Endothelial cell of umbilical vein (primary cell): ENCODE measurements around the gene CCDC170. TPM values are rescaled to one million over a fixed set of nuclear protein-coding genes. Genes with fewer than 3 reads are reported as not detected.

ENCODE experiments used
- BruUV-seq: library from RNA; stranded (reverse); fragments of 400-500 nt; replicated peaks from 2 replicates; lab custom pipeline; 2021; lab: Mats Ljungman, UMichigan
- CTCF ChIA-PET: fragments of 300-600, 350-600 bp; sonication (Branson Sonifier 250); formaldehyde crosslinking; loops from one replicate; lab custom pipeline; 2021; ENCODE audit warnings: antibody characterized with exemption, inconsistent platforms; lab: Charles Lee
- POLR2A ChIA-PET: fragments of 300-600, 350-600 bp; sonication (Branson Sonifier 250); formaldehyde crosslinking; loops from one replicate; lab custom pipeline; 2021; ENCODE audit warnings: antibody characterized with exemption, inconsistent platforms; lab: Charles Lee
- DNase-seq: peaks from one replicate; pipeline ENCODE4 v3.0.0-alpha.2; 2011; ENCODE audit warnings: low read depth, low spot score
- FAIRE-seq: peaks from 2 replicates; lab custom pipeline; 2011; peaks lifted over from hg19 to GRCh38; lab: Jason Lieb, UNC
- H2AFZ ChIP-seq: 2 replicates; pipeline ENCODE4 v1.6.0; 2012; ENCODE audit warnings: low read depth, low read length, control low read depth, inconsistent platforms
- H3K27ac ChIP-seq: 2 replicates; pipeline ENCODE4 v1.5.1; 2011; ENCODE audit warnings: low read depth, mild to moderate bottlenecking, control low read depth, low read length, moderate library complexity; ENCODE audit not compliant: insufficient read depth
- H3K27me3 ChIP-seq, 2 experiments: 2 replicates each; pipeline versions ENCODE4 v1.6.0 to v1.6.1; 2011; ENCODE audit warnings: low read length in 2 of 2, mixed read lengths in 1 of 2; ENCODE audit not compliant: control insufficient read depth in 2 of 2, insufficient read depth in 2 of 2
- H3K36me3 ChIP-seq, 2 experiments: 2 replicates in 1 of 2; 3 replicates in 1 of 2; pipeline ENCODE4 v1.5.1; 2011; ENCODE audit warnings: low read length in 2 of 2, mild to moderate bottlenecking in 1 of 2, moderate library complexity in 1 of 2; ENCODE audit not compliant: control insufficient read depth in 2 of 2, insufficient read depth in 2 of 2; ENCODE audit errors: extremely low read depth in 1 of 2
- H3K4me1 ChIP-seq: 3 replicates; pipeline ENCODE4 v1.5.1; 2011; ENCODE audit warnings: mild to moderate bottlenecking, low read length; ENCODE audit not compliant: control insufficient read depth, insufficient read depth; ENCODE audit errors: extremely low read depth
- H3K4me2 ChIP-seq: 2 replicates; pipeline ENCODE4 v1.6.1; 2011; ENCODE audit warnings: low read length, control low read depth, mixed read lengths; ENCODE audit not compliant: insufficient read depth
- H3K4me3 ChIP-seq, 3 experiments: fragments of 200-600 bp in 1 of 3; sonication (generic), shearing (Covaris generic) in 1 of 3; replicated peaks in 1 of 3; 2 replicates each; pipeline ENCODE4 v1.5.1; 2011 to 2016; ENCODE audit warnings: control low read depth in 3 of 3, low read length in 3 of 3, mild to moderate bottlenecking in 2 of 3, inconsistent platforms in 1 of 3, low read depth in 1 of 3, moderate library complexity in 1 of 3; ENCODE audit not compliant: insufficient read depth in 1 of 3
- H3K79me2 ChIP-seq: 2 replicates; pipeline ENCODE4 v1.6.0; 2012; ENCODE audit warnings: low read length, inconsistent platforms; ENCODE audit not compliant: control insufficient read depth, insufficient read depth
- H3K9ac ChIP-seq: replicated peaks from 2 replicates; pipeline ENCODE3; 2011; ENCODE audit warnings: low read length, control low read depth; ENCODE audit not compliant: insufficient read depth; ENCODE audit errors: extremely low read depth
- H3K9me1 ChIP-seq: replicated peaks from 3 replicates; pipeline ENCODE4 v1.6.0; 2011; ENCODE audit warnings: mild to moderate bottlenecking, low read length; ENCODE audit not compliant: control insufficient read depth, insufficient read depth; ENCODE audit errors: extremely low read depth
- H3K9me3 ChIP-seq: replicated peaks from 2 replicates; pipeline ENCODE4 v1.5.1; 2012; ENCODE audit warnings: low read length, inconsistent platforms; ENCODE audit not compliant: control insufficient read depth, insufficient read depth
- H4K20me1 ChIP-seq: replicated peaks from 2 replicates; pipeline ENCODE3; 2011; ENCODE audit warnings: mild to moderate bottlenecking, low read length; ENCODE audit not compliant: control insufficient read depth, insufficient read depth; ENCODE audit errors: extremely low read depth
- EZH2 ChIP-seq: IDR thresholded peaks from 2 replicates; pipeline ENCODE4 v1.6.1; 2012; ENCODE audit warnings: borderline replicate concordance, low read depth, mild to moderate bottlenecking, moderate library complexity, low read length, inconsistent platforms; ENCODE audit not compliant: severe bottlenecking
- FOS ChIP-seq: IDR thresholded peaks from 2 replicates; pipeline ENCODE4 v1.6.1; 2011; ENCODE audit warnings: mild to moderate bottlenecking, low read length, moderate library complexity, borderline replicate concordance; ENCODE audit not compliant: insufficient read depth
- GATA2 ChIP-seq: IDR thresholded peaks from 2 replicates; pipeline ENCODE4 v1.7.0; 2011; ENCODE audit warnings: low read depth, mild to moderate bottlenecking, moderate library complexity, mixed read lengths, low read length; ENCODE audit not compliant: insufficient read length, insufficient read depth
- JUN ChIP-seq: IDR thresholded peaks from 2 replicates; pipeline ENCODE4 v1.6.1; 2011; ENCODE audit warnings: borderline replicate concordance, low read depth; ENCODE audit not compliant: insufficient read length, insufficient read depth
- MAX ChIP-seq: IDR thresholded peaks from 2 replicates; pipeline ENCODE4 v1.6.1; 2011; ENCODE audit not compliant: insufficient read depth, insufficient read length
- MYC ChIP-seq: IDR thresholded peaks from one replicate; pipeline ENCODE4 v1.6.1; 2011; ENCODE audit warnings: mild to moderate bottlenecking, low read depth, low read length
- POLR2A ChIP-seq: IDR thresholded peaks from 2 replicates; pipeline ENCODE4 v1.6.1; 2012; ENCODE audit warnings: low read depth, mild to moderate bottlenecking, control low read depth, low read length
- POLR2AphosphoS5 ChIP-seq: IDR thresholded peaks from 2 replicates; pipeline ENCODE4 v1.6.1; 2012; ENCODE audit warnings: low read depth, mild to moderate bottlenecking, control low read depth, low read length, moderate library complexity; ENCODE audit not compliant: insufficient read depth
- dilution Hi-C: fragments of 300-500 bp; cut with MboI; formaldehyde crosslinking; loops from one replicate; pipeline ENCODE4 v1.15.0; 2019; ENCODE audit warnings: low sequenced_read_pairs; ENCODE audit not compliant: extremely low pct_ligation_motif_present
- intact Hi-C: fragments of 100-400 bp; cut with micrococcal nuclease; formaldehyde crosslinking; loops from one replicate; pipeline ENCODE4 v1.10.0; 2022
- polyA plus RNA-seq, 4 experiments: library from polyadenylated mRNA; depleted of rRNA in 3 of 4; stranded (reverse) in 3 of 4; unstranded in 1 of 4; fragments of >200 nt; gene quantifications; 2 replicates each; pipeline versions ENCODE4 v1.2.1 to v1.2.3, GENCODE V29; 2011 to 2012; ENCODE audit warnings: missing spikeins in 1 of 4
- total RNA-seq: library from RNA; stranded (reverse); gene quantifications from 2 replicates; pipeline ENCODE4 v1.2.3, GENCODE V29; 2021
- TF ChIP-seq, protein P1 (sequence below), 2 donors: IDR thresholded peaks; 1 replicate in 1 of 2; 2 replicates in 1 of 2; pipeline ENCODE4 v1.5.1; 2011; ENCODE audit warnings: low read length in 2 of 2, mild to moderate bottlenecking in 2 of 2, moderate library complexity in 2 of 2, control low read depth in 1 of 2, inconsistent platforms in 1 of 2, low read depth in 1 of 2; ENCODE audit not compliant: insufficient read depth in 1 of 2; ENCODE audit errors: extremely low read depth in 1 of 2

The CCDC170 gene
- total and polyA plus RNA-seq, 2 donors (not counting 3 experiments of a cell fraction or from before 2014, with no cell fraction given), result 0.07 to 0.21 TPM

GRCh38 chr6:151550618-151551017 is 56.8 kb downstream of the CCDC170 start:
- Histone ChIP-seq H3K9ac (no peak overlapping the region), H3K79me2 (no peaks in the 10 kb centered on the region), H3K4me1 (no peaks in the 10 kb centered on the region), H3K9me1 (no peaks in the 10 kb centered on the region), H2AFZ (no peak overlapping the region), H3K27me3 (no peaks in the 10 kb centered on the region), H4K20me1 (no peaks in the 10 kb centered on the region), H3K27ac (no peak overlapping the region), H3K9me3 (no peaks in the 10 kb centered on the region), H3K36me3 (no peaks in the 10 kb centered on the region), H3K4me3 (no peak overlapping the region), H3K4me2 (no peak overlapping the region)
- no peak for FAIRE-seq
- TF ChIP-seq MAX, result no peak
- no peak for TF ChIP-seq POLR2AphosphoS5
- TF ChIP-seq EZH2, result no peak
- TF ChIP-seq FOS, result no peak
- no peak for TF ChIP-seq MYC
- no peak for TF ChIP-seq POLR2A
- TF ChIP-seq, protein P1, sequence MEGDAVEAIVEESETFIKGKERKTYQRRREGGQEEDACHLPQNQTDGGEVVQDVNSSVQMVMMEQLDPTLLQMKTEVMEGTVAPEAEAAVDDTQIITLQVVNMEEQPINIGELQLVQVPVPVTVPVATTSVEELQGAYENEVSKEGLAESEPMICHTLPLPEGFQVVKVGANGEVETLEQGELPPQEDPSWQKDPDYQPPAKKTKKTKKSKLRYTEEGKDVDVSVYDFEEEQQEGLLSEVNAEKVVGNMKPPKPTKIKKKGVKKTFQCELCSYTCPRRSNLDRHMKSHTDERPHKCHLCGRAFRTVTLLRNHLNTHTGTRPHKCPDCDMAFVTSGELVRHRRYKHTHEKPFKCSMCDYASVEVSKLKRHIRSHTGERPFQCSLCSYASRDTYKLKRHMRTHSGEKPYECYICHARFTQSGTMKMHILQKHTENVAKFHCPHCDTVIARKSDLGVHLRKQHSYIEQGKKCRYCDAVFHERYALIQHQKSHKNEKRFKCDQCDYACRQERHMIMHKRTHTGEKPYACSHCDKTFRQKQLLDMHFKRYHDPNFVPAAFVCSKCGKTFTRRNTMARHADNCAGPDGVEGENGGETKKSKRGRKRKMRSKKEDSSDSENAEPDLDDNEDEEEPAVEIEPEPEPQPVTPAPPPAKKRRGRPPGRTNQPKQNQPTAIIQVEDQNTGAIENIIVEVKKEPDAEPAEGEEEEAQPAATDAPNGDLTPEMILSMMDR (IDR thresholded peaks at IDR 0.05; ENCODE audit: extremely low read depth in 1 of 2, insufficient read depth in 1 of 2, low read depth in 1 of 2, low read length in 2 of 2), result no peak
- TF ChIP-seq JUN, result no peak
- no peak for TF ChIP-seq GATA2
- BruUV-seq, result no TSS peak
- dilution Hi-C loops (no loop called here), intact Hi-C loops (no loop called here)
- no peak for DNase-seq
- ChIA-PET POLR2A (no interaction called here), CTCF (no interaction called here)
